ENCODE data around the gene ADARB2.

The ADARB2 gene

GRCh38 chr10:1499359-1499957 is 237.9 kb downstream of the ADARB2 start:
- DNase-seq (ENCODE audit: low read depth, low spot score), result no peak

- DNase-seq (ENCODE audit: low read depth, low spot score), result no peak
Observed at GRCh38 chr10:1498746-1499358, 238.5 kb downstream of the ADARB2 start.

GRCh38 chr10:1495915-1496517 is 241.3 kb downstream of the ADARB2 start:
- no peak for DNase-seq (ENCODE audit: low read depth, low spot score)

GRCh38 chr10:1492641-1493040 is 244.7 kb downstream of the ADARB2 start:
- DNase-seq (ENCODE audit: low read depth, low spot score), result no peak

GRCh38 chr10:1491901-1492300 is 245.4 kb downstream of the ADARB2 start:
- no peak for DNase-seq (ENCODE audit: low read depth, low spot score)

GRCh38 chr10:1489801-1490200 is 247.5 kb downstream of the ADARB2 start:
- DNase-seq (ENCODE audit: low read depth, low spot score), result no peak

- DNase-seq (ENCODE audit: low read depth, low spot score), result no peak
Observed at GRCh38 chr10:1488970-1489548, 248.3 kb downstream of the ADARB2 start.

- no peak for DNase-seq (ENCODE audit: low read depth, low spot score)
Observed at GRCh38 chr10:1486841-1487687, 250.3 kb downstream of the ADARB2 start.

GRCh38 chr10:1485357-1485756 is 252.0 kb downstream of the ADARB2 start:
- no peak for DNase-seq (ENCODE audit: low read depth, low spot score)

- DNase-seq (ENCODE audit: low read depth, low spot score), result no peak
Observed at GRCh38 chr10:1483826-1484225, 253.5 kb downstream of the ADARB2 start.

GRCh38 chr10:1483246-1483645 is 254.1 kb downstream of the ADARB2 start:
- DNase-seq (ENCODE audit: low read depth, low spot score), result no peak

- no peak for DNase-seq (ENCODE audit: low read depth, low spot score)
Observed at GRCh38 chr10:1477578-1477977, 259.7 kb downstream of the ADARB2 start.

GRCh38 chr10:1476455-1476803 is 260.9 kb downstream of the ADARB2 start:
- DNase-seq (ENCODE audit: low read depth, low spot score), result no peak

GRCh38 chr10:1475771-1476454 is 261.4 kb downstream of the ADARB2 start:
- no peak for DNase-seq (ENCODE audit: low read depth, low spot score)

GRCh38 chr10:1475098-1475591 is 262.2 kb downstream of the ADARB2 start:
- DNase-seq (ENCODE audit: low read depth, low spot score), result no peak

GRCh38 chr10:1474376-1475097 is 262.8 kb downstream of the ADARB2 start:
- no peak for DNase-seq (ENCODE audit: low read depth, low spot score)

GRCh38 chr10:1473874-1474273 is 263.5 kb downstream of the ADARB2 start:
- DNase-seq (ENCODE audit: low read depth, low spot score), result no peak

- no peak for DNase-seq (ENCODE audit: low read depth, low spot score)
Observed at GRCh38 chr10:1472178-1472958, 265.0 kb downstream of the ADARB2 start.

- no peak for DNase-seq (ENCODE audit: low read depth, low spot score)
Observed at GRCh38 chr10:1468811-1469210, 268.5 kb downstream of the ADARB2 start.
